Ovary (tissue), 9 donors: ENCODE measurements around the gene QTRT2. TPM values are rescaled to one million over a fixed set of nuclear protein-coding genes. Genes with fewer than 3 reads are reported as not detected.

Experiments used
- DNase-seq, 5 donors: peaks; one replicate each; pipeline ENCODE4 v3.0.0-alpha.2; 2019 to 2020
- H3K27ac ChIP-seq, 2 donors: fragments of 200-600 bp; one replicate each; pipeline versions ENCODE4 v1.5.1 to v1.8.0; 2019 to 2022
- H3K27me3 ChIP-seq: fragments of 200-600 bp; one replicate; pipeline ENCODE4 v1.8.0; 2022
- H3K36me3 ChIP-seq: fragments of 200-600 bp; sonication (generic); one replicate; pipeline ENCODE4 v1.5.1; 2019
- H3K4me1 ChIP-seq: one replicate; pipeline ENCODE4 v1.8.1; 2013; ENCODE audit warnings: mild to moderate bottlenecking, moderate library complexity; ENCODE audit not compliant: insufficient read depth
- H3K4me3 ChIP-seq: fragments of 200-600 bp; sonication (generic); one replicate; pipeline ENCODE4 v1.5.1; 2017
- H3K9me3 ChIP-seq, 2 donors: fragments of 200-600 bp in 1 of 2; sonication (generic) in 1 of 2; one replicate each; pipeline versions ENCODE4 v1.5.1 to v1.8.1; 2013 to 2019; ENCODE audit warnings: mild to moderate bottlenecking in 1 of 2, moderate library complexity in 1 of 2
- EP300 ChIP-seq: sonication (generic); formaldehyde crosslinking; IDR thresholded peaks from one replicate; pipeline ENCODE4 v1.6.1; 2017; ENCODE audit warnings: antibody characterized with exemption
- POLR2A ChIP-seq: fragments of 450-650 bp; IDR thresholded peaks from one replicate; pipeline ENCODE4 v1.6.1; 2017; ENCODE audit warnings: antibody characterized with exemption, mild to moderate bottlenecking, moderate library complexity
- WGBS, 3 donors: extraction: QIAGEN DNeasy Blood & Tissue Kit in 1 of 3; methylation state at CpG; one replicate each; pipeline versions ENCODE4 v1.1.5 to v1.1.7; 2013 to 2017; 5-methylcytosine and 5-hydroxymethylcytosine counted together
- intact Hi-C, 4 donors: fragments of 100-400 bp; cut with DNase I; formaldehyde crosslinking; loops; one replicate each; pipeline versions ENCODE4 v1.11.0 to v1.15.1; 2022 to 2023
- polyA plus RNA-seq, 2 donors: library from polyadenylated mRNA; stranded (reverse); fragments of 200-250 nt in 1 of 2; fragments of 350-450 nt in 1 of 2; fragmentation: Illumina TruSeq in 1 of 2; extraction: RNeasy Lipid Tissue Mini Kit (QIAGEN cat#74804) in 1 of 2; gene quantifications; one replicate each; pipeline ENCODE4 v1.2.3, GENCODE V29; 2013 to 2014
- total RNA-seq, 7 donors: library from RNA; depleted of rRNA in 2 of 7; stranded (reverse); fragments of >200 nt in 2 of 7; fragmentation: NEBNext Ultra II Directional in 3 of 7; extraction: Animal tissue kit (Norgen Biotek cat#: 25700) in 3 of 7; gene quantifications; one replicate each; pipeline versions ENCODE4 v1.1.0 to v1.2.4, GENCODE V29; 2016 to 2023
- TF ChIP-seq, protein P1 (sequence below), 3 donors: fragments of 450-650 bp in 2 of 3; fragments of 200-600 bp in 1 of 3; IDR thresholded peaks; one replicate each; pipeline versions ENCODE4 v1.5.1 to v1.8.0; 2016 to 2022; ENCODE audit warnings: antibody characterized with exemption in 3 of 3, mild to moderate bottlenecking in 1 of 3
- donor health status: DM: no; HTN: no; CAD: no; lungs with moderate emphysema.
- donor health status: DM: no; HTN: no; CAD: no.
- donor health status: Bipolar disorder and iron deficiency.
- donor health status: DM: yes; HTN: yes; CAD: no.
- donor health status: DM: no; HTN: no; CAD: no.
- donor health status: DM: yes; HTN: yes; CAD: no.

The QTRT2 gene
- total and polyA plus RNA-seq, 9 donors = 6.4 to 32.6 (median 20.3) TPM

DNA sequence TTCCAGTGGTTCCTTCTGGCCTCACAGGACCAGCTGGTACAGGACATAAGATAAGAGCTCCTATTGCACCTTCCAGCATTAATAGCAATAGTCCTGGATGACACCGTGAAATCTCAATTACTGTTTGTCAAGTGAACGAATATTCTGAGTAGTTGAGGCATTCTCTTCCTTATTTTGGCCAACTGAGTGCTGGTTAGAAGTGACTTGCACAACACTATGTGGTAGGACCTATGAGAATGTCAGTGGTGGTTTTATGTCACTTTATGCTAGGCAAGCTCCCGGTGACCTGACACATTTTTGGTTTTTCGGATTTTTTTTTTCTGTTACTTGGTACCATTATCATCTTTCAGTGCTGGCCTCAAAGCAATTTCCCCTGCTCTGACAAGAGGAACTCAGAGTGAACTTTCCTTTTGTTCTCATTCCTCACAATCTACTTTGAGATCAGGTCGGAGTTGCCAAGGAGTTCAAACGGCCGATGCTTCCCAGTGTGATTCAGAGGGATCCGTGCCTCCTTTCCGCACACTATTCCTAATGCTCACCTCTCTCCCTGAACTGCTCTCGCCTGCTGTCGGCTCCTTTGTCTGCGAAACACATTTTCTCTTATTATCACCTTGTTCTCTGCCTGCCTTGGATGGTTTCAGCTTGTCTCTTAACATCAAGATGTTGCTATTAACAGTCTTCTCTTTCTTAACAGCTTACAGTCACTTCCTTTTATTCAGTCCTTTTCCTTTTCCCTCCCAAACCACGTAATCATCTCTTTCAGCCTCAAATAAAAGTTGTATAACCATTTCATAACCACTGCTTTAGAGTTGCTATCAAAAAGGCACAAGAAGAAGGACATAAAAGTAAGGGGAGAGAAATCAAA is 35.8 kb downstream of the QTRT2 start:
- no peaks in the 10 kb centered on the region for H3K9me3 ChIP-seq
- WGBS, 3 donors = 48 to 51% (median 50%) methylated on average over 13 of the region's 13 CpGs
- intact Hi-C loops = no loop called here
- no peaks in the 10 kb centered on the region for H3K27me3 ChIP-seq
- no peak for DNase-seq
- H3K36me3 ChIP-seq = no peaks in the 10 kb centered on the region
- TF ChIP-seq, protein P1, sequence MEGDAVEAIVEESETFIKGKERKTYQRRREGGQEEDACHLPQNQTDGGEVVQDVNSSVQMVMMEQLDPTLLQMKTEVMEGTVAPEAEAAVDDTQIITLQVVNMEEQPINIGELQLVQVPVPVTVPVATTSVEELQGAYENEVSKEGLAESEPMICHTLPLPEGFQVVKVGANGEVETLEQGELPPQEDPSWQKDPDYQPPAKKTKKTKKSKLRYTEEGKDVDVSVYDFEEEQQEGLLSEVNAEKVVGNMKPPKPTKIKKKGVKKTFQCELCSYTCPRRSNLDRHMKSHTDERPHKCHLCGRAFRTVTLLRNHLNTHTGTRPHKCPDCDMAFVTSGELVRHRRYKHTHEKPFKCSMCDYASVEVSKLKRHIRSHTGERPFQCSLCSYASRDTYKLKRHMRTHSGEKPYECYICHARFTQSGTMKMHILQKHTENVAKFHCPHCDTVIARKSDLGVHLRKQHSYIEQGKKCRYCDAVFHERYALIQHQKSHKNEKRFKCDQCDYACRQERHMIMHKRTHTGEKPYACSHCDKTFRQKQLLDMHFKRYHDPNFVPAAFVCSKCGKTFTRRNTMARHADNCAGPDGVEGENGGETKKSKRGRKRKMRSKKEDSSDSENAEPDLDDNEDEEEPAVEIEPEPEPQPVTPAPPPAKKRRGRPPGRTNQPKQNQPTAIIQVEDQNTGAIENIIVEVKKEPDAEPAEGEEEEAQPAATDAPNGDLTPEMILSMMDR (IDR thresholded peaks at IDR 0.05) = no peak
- TF ChIP-seq POLR2A = no peak
- TF ChIP-seq EP300 = no peak
- no peaks in the 10 kb centered on the region for H3K4me1 ChIP-seq
- no peak overlapping the region for H3K27ac ChIP-seq
- no peak overlapping the region for H3K4me3 ChIP-seq

DNA sequence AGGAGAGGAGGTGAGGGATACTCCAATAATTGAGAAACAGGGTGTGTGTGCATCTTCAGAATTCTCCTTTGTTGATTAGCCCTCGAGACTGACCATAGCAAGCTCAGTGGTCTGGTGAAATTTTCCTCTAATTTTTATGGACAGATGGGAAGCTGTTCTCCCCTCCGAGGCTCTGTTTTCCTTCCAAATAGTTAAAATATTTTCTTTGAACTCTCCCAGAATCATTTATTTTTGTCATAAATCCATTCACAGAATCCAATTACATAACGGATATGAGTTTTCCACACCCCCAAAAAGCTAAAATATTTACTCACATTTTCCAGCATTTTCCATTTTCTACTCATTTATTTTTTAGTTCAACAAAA is 36.5 kb downstream of the QTRT2 start:
- TF ChIP-seq EP300 = no peak
- TF ChIP-seq POLR2A = no peak
- TF ChIP-seq, protein P1 (IDR thresholded peaks at IDR 0.05) = no peak
- no peak for DNase-seq
- intact Hi-C loops = no loop called here
- 1 to 5% (median 5%) methylated on average over 3 of the region's 3 CpGs for WGBS, 3 donors
- Histone ChIP-seq H3K27ac (no peak overlapping the region), H3K9me3 (no peaks in the 10 kb centered on the region), H3K4me3 (no peak overlapping the region), H3K36me3 (no peaks in the 10 kb centered on the region), H3K27me3 (no peaks in the 10 kb centered on the region), H3K4me1 (no peaks in the 10 kb centered on the region)

DNA sequence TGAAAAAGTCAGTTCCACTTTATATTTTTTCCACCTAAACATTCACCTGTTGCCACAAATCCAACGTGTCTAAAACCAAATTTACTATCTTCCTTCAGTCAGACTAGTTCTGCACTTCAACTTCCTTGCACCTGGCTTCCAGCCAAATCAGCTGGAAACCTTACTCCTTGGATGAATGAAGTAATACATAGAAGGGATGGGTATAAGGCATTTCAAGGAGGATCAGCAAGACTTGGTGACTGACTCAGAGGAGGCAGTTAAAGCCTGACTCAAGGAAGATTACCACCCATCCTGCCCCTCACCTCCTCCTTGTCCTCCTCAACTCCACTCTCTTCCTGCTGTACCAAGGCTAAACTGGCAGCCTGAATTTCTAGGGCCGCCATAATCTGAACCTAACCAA is 37.1 kb downstream of the QTRT2 start:
- Histone ChIP-seq H3K36me3 (no peaks in the 10 kb centered on the region), H3K4me3 (no peak overlapping the region), H3K9me3 (no peaks in the 10 kb centered on the region), H3K4me1 (no peaks in the 10 kb centered on the region), H3K27ac (no peak overlapping the region), H3K27me3 (no peaks in the 10 kb centered on the region)
- TF ChIP-seq EP300 (no peak), POLR2A (no peak)
- TF ChIP-seq, protein P1 (IDR thresholded peaks at IDR 0.05) = no peak
- intact Hi-C loops = no loop called here
- 49 to 54% (median 51%) methylated on average over 2 of the region's 2 CpGs for WGBS, 3 donors
- DNase-seq = peak in 3 of 5 donors; percentile 11 to 44 (median 36)

DNA sequence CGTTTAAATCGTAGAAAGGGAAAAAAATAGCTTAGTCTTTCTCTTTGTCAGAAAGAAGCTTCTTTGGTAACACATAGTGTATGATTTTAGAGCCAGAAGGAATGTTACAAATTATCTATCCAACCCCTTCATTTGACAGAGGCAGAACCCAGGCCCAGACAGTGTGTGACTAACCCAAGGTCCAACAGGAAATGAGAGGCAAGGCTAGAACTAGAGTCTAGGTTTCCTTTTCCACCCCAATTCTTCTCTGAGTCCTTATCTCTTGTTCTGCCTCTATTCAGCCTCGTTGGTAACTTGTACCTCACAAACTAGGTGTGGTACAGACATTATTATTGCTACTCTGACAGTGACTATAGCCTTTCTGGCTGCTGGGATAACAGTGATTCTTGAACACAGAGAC is 39.3 kb downstream of the QTRT2 start:
- intact Hi-C loops = no loop called here
- WGBS, 3 donors = 68 to 70% (median 69%) methylated on average over 3 of the region's 3 CpGs
- DNase-seq = no peak
- no peaks in the 10 kb centered on the region for H3K27me3 ChIP-seq
- no peak for TF ChIP-seq POLR2A
- no peak for TF ChIP-seq EP300
- TF ChIP-seq, protein P1 (IDR thresholded peaks at IDR 0.05) = no peak
- no peaks in the 10 kb centered on the region for H3K4me1 ChIP-seq
- H3K9me3 ChIP-seq = no peaks in the 10 kb centered on the region
- H3K36me3 ChIP-seq = no peaks in the 10 kb centered on the region
- H3K27ac ChIP-seq = no peak overlapping the region
- no peak overlapping the region for H3K4me3 ChIP-seq
